BE2C (cell line): Measurements from ENCODE around the gene FGL2.
"Not testable (repeated sequence)": the region's sequence is repeated elsewhere in the genome, so short reads cannot be mapped to it uniquely, and the experiment has no call there.

Source experiments
- DNase-seq: peaks from one replicate; pipeline ENCODE4 v3.0.0-alpha.2; 2020
- H3K27me3 ChIP-seq: fragments of 250-450 bp; sonication (Bioruptor Pico); 2 replicates; pipeline ENCODE4 v1.5.1; 2020; ENCODE audit warnings: mild to moderate bottlenecking
- H3K36me3 ChIP-seq: fragments of 250-450 bp; sonication (Bioruptor Pico); 2 replicates; pipeline ENCODE4 v1.5.1; 2020; ENCODE audit warnings: mild to moderate bottlenecking
- H3K4me1 ChIP-seq: fragments of 250-450 bp; sonication (Bioruptor Pico); 2 replicates; pipeline ENCODE4 v1.5.1; 2020
- H3K4me3 ChIP-seq: 2 replicates; pipeline ENCODE4 v1.5.1; 2011; ENCODE audit warnings: low read depth, low read length
- H3K9me3 ChIP-seq: fragments of 250-450 bp; sonication (Bioruptor Pico); 2 replicates; pipeline ENCODE4 v1.5.1; 2020
- TF ChIP-seq, protein P1 (sequence below): IDR thresholded peaks from 2 replicates; pipeline ENCODE4 v1.5.1; 2012; ENCODE audit warnings: mild to moderate bottlenecking, low read depth, low read length

The FGL2 gene

DNA sequence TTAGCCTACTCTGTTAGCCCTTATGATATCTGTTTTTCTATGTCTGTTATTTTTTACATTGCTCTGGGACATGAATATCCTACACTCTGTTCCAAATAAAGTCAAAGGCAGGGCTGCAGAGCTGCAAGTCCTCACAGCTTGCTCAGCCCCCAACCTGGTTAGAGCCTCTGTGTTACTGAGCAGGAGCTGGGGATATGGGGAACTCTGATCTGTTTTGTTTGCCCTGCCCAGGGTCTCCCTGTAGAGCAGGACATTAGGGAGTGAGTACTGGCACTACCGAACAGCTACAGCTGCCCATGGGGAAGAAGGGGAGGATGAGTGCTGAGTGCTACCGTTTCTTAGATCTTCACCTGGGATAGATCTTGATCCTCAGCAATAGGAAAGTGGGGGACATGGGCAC lies 32.8 kb upstream of the FGL2 start:
- TF ChIP-seq, protein P1, sequence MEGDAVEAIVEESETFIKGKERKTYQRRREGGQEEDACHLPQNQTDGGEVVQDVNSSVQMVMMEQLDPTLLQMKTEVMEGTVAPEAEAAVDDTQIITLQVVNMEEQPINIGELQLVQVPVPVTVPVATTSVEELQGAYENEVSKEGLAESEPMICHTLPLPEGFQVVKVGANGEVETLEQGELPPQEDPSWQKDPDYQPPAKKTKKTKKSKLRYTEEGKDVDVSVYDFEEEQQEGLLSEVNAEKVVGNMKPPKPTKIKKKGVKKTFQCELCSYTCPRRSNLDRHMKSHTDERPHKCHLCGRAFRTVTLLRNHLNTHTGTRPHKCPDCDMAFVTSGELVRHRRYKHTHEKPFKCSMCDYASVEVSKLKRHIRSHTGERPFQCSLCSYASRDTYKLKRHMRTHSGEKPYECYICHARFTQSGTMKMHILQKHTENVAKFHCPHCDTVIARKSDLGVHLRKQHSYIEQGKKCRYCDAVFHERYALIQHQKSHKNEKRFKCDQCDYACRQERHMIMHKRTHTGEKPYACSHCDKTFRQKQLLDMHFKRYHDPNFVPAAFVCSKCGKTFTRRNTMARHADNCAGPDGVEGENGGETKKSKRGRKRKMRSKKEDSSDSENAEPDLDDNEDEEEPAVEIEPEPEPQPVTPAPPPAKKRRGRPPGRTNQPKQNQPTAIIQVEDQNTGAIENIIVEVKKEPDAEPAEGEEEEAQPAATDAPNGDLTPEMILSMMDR = no peak
- Histone ChIP-seq H3K36me3 (no peaks in the 10 kb centered on the region), H3K4me1 (no peaks in the 10 kb centered on the region), H3K9me3 (no peaks in the 10 kb centered on the region), H3K4me3 (no peak overlapping the region), H3K27me3 (peaks cover 5% of the 10 kb centered on the region; the same call in 1 of the 2 replicates)
- DNase-seq = no peak

DNA sequence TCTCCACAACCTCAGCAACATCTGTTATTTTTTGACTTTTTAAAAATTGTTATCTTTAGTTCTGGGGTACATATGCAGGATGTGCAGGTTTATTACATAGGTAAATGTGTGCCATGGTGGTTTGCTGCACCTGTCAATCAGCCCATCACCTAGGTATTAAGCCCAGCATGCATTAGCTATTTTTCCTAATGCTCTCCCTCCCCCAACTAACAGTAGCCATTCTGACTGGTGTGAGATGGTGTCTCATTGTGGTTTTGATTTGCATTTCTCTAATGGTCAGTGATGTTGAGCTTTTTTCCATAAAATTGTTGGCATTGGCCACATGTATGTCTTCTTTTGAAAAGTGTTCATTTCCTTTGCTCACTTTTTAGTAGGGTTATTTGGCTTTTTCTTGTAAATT lies 29.2 kb upstream of the FGL2 start:
- not testable (repeated sequence) for H3K9me3 ChIP-seq, DNase-seq, H3K36me3 ChIP-seq

DNA sequence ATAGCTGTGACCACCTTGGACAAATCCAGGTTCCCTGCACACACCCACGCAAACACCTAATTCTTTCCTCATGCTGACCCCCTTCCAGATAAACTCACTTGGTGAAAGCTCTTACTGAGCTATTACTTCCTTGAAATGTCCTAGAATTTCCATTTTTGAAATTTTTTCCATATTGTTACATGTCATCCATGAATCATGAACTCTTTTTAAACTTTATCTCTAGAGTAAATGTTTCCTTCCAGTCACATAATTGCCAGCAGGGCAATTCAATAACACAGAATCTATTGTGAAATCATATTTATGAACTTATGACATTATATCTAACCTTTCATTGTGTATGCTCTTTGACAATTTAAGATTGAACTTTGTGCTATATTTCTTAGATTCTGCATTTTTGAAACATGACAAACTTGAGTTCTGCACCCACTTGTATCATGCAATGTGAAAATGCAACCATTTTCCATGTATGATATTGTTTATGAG lies 26.8 kb upstream of the FGL2 start:
- no peaks in the 10 kb centered on the region for H3K9me3 ChIP-seq
- H3K36me3 ChIP-seq = no peaks in the 10 kb centered on the region
- H3K4me1 ChIP-seq = no peaks in the 10 kb centered on the region
- TF ChIP-seq, protein P1 = no peak
- no peak for DNase-seq
- H3K27me3 ChIP-seq = 0 out of 2 replicates have a peak, but pooled peaks cover 2% of the 10 kb centered on the region
- no peak overlapping the region for H3K4me3 ChIP-seq

More for the DNA sequence above, 29.2 kb upstream of the FGL2 start:
- not testable (repeated sequence) for H3K27me3 ChIP-seq, H3K4me1 ChIP-seq, H3K4me3 ChIP-seq

DNA sequence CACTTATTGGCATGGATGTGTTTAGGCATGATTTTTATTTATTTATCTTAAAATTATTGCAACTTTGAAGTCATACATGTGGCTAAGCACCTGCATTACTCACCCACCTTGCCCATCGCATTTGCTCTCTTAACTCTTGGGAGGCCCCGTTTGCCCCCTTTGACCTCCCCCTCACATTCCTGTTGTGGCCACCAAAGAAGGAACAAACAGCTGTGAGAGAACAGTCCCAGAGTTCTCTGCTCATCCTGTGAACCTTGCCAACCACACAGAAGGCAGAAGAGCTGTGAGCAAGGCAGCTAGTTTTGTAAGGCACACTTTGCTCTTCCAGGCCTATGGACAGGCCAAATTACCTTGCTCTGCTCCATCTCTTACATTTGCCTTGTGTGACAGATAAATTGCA lies 23.6 kb upstream of the FGL2 start:
- Histone ChIP-seq H3K4me3 (no peak overlapping the region), H3K9me3 (no peaks in the 10 kb centered on the region; the same call in 1 of the 2 replicates), H3K36me3 (no peaks in the 10 kb centered on the region), H3K4me1 (no peaks in the 10 kb centered on the region), H3K27me3 (no peaks in the 10 kb centered on the region)
- TF ChIP-seq, protein P1 = no peak
- no peak for DNase-seq

DNA sequence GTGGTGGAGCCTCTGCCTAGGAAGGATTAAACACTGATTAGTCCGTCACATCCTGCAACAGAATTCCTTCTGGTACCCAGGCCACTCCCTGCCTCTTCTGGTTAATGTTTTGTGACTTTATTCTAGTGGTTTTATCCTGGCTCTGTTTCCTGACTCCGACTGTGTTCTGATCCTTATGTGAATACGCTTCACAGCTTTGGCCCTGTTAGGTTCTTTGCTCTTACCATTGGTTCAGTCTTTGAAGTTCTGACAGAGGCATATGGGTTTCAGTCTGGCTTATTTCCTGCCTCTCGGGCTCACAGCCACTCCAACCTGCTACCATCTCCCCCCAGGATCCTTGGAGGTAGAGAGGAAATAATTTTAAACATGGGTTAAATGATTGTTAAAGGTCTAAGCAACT lies 23.2 kb upstream of the FGL2 start:
- H3K4me3 ChIP-seq = no peak overlapping the region
- H3K27me3 ChIP-seq = no peaks in the 10 kb centered on the region
- TF ChIP-seq, protein P1 = no peak
- no peaks in the 10 kb centered on the region for H3K36me3 ChIP-seq
- no peak for DNase-seq
- no peaks in the 10 kb centered on the region; the same call in 1 of the 2 replicates for H3K9me3 ChIP-seq
- H3K4me1 ChIP-seq = no peaks in the 10 kb centered on the region

DNA sequence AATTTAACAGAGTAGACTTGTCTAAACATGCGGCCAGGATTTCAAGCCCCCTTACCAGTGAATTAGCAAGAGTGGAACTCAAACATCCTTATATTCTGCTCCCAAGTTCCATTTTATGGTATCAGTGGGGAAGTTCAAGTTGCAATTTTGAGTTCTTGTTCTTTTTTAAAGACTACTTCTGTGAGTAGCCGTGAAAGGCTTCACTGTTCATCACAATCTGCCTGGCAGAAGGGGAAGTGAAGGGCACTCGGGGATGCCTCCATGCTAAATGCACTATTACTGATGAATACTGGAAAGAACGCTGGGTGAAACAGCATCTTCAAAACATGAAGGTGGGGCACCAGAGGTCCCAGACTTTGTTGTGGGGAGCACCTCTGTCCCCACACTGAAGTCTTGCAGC lies 22.4 kb upstream of the FGL2 start:
- Histone ChIP-seq H3K36me3 (no peaks in the 10 kb centered on the region), H3K4me1 (no peaks in the 10 kb centered on the region), H3K27me3 (no peaks in the 10 kb centered on the region), H3K4me3 (no peak overlapping the region), H3K9me3 (no peaks in the 10 kb centered on the region; the same call in 1 of the 2 replicates)
- no peak for DNase-seq
- TF ChIP-seq, protein P1 = no peak

DNA sequence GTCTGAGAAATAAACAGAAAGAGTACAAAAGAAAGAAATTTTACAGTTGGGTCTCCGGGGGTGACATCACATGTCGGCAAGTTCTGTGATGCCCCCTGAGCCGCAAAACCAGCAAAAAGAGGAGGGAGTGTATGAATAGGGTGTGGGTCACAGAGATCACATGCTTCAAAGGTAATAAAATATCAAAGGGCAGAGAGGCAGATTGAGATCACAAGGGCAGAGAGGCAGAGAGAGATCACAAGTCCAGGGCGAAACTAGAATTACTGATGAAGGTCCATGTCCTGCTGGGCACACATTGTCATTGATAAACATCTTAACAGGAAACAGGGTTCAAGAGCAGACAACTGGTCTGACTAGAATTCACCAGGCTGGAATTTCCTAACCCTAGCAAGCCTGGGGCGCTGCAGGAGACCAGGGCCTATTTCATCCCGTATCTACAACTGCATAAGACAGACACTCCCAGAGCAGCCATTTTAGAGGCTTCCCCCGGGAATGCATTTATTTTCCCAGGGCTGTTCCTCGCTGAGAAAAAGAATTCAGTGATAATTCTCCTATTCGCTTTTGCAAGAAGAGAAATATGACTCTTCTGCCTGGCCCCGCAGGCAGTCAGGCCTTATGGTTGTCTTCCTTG lies 20.2 kb upstream of the FGL2 start:
- not testable (repeated sequence) for H3K27me3 ChIP-seq, H3K4me3 ChIP-seq, H3K4me1 ChIP-seq, DNase-seq, H3K9me3 ChIP-seq, H3K36me3 ChIP-seq
